Renal cortex interstitium (tissue), 11 donors: Measurements from ENCODE around the gene PPM1E. TPM values are rescaled to one million over a fixed set of nuclear protein-coding genes. Genes with fewer than 3 reads are reported as not detected.
A peak's percentile ranks its signal among the peaks of the same experiment; 100 is the strongest.
"Not testable (repeated sequence)": the region's sequence is repeated elsewhere in the genome, so short reads cannot be mapped to it uniquely, and the experiment has no call there.

Experiments used
- DNase-seq, 11 donors: peaks; one replicate each; pipeline ENCODE4 v3.0.0-alpha.2; 2013; ENCODE audit warnings: low read depth in 9 of 11, low spot score in 4 of 11; ENCODE audit errors: extremely low read depth in 1 of 11
- polyA plus RNA-seq, 3 donors: library from polyadenylated mRNA; unstranded; fragments of 120-200 nt; gene quantifications; one replicate each; pipeline ENCODE4 v1.2.1, GENCODE V29; 2013; ENCODE audit not compliant: insufficient read length in 3 of 3

The PPM1E gene
- polyA plus RNA-seq, 3 donors: 3.3 to 4.3 (median 3.3) TPM

GRCh38 chr17:58913971-58914769 lies 158.5 kb downstream of the PPM1E start:
- no peak for DNase-seq

- DNase-seq: no peak
Measured at GRCh38 chr17:58917228-58917627, 161.6 kb downstream of the PPM1E start.

- no peak for DNase-seq
Measured at GRCh38 chr17:58918072-58918471, 162.4 kb downstream of the PPM1E start.

DNA sequence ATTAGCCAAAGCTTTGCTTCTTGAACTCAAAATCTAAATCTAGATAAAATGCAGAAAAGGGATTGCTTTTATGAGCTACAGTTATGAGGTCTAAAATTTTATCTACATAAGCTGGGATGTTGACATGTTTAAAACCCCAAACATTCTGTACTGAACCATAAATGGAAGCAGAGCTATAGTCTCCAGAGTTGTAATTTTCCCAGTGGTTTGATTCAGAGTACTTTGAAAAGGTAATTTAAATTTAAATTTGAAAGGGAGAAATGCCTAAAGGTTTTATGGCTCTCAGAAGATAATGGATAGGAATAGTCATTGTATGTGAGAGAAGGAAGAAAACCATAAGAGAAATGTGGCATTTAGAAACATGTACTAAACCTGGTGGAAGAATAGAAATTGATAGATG lies 163.2 kb downstream of the PPM1E start:
- DNase-seq: no peak

GRCh38 chr17:58920773-58921172 lies 165.1 kb downstream of the PPM1E start:
- no peak for DNase-seq

GRCh38 chr17:58932956-58933355 lies 177.3 kb downstream of the PPM1E start:
- DNase-seq: no peak

DNA sequence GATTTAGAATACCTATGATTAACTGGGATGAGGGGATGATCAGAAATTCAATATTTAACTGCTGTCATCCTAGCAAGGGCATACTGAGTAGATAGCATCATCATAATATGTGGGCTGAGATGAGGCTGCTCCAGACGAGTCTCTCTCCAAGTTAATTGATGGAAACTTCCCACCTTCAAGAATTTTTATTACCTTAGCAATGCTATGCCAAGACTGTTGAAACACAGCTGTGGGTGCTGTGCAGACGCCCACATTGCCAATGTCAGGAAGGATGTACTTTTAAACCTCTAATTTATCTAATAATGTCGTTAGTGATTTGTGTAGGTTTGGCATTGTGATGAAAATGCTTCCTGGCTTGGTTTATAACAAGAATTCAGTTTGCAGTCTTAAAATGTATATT lies 180.6 kb downstream of the PPM1E start:
- DNase-seq: no peak

- no peak for DNase-seq
Measured at GRCh38 chr17:58944166-58944565, 188.5 kb downstream of the PPM1E start.

- no peak for DNase-seq
Measured at GRCh38 chr17:58947411-58947810, 191.8 kb downstream of the PPM1E start.

GRCh38 chr17:58947824-58948223 lies 192.2 kb downstream of the PPM1E start:
- no peak for DNase-seq

GRCh38 chr17:58954358-58954757 lies 198.7 kb downstream of the PPM1E start:
- not testable (repeated sequence) for DNase-seq

- DNase-seq: no peak
Measured at GRCh38 chr17:58956997-58957724, 201.5 kb downstream of the PPM1E start.

DNA sequence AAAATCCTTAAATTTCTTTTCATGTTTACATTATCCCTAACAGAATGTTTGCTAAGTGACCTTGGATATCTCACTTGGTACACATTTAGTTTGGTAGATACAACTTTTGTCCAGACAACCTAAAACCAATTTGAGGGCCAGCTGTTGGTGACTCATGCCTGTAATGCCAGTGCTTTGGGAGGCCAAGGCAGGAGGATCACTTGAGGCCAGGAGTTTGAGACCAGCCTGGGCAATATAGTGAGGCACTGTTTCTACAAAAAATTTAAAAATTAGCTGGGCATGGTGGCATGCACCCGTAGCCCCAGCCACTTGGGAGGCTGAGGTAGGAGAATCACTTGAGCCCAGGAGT lies 202.0 kb downstream of the PPM1E start:
- not testable (repeated sequence) for DNase-seq

- peak in 1 of 11 donors; percentile 9 for DNase-seq
Measured at GRCh38 chr17:58960068-58960467, 204.4 kb downstream of the PPM1E start.

- DNase-seq: no peak
Measured at GRCh38 chr17:58965221-58965620, 209.6 kb downstream of the PPM1E start.

- DNase-seq: no peak
Measured at GRCh38 chr17:58966208-58966607, 210.6 kb downstream of the PPM1E start.

DNA sequence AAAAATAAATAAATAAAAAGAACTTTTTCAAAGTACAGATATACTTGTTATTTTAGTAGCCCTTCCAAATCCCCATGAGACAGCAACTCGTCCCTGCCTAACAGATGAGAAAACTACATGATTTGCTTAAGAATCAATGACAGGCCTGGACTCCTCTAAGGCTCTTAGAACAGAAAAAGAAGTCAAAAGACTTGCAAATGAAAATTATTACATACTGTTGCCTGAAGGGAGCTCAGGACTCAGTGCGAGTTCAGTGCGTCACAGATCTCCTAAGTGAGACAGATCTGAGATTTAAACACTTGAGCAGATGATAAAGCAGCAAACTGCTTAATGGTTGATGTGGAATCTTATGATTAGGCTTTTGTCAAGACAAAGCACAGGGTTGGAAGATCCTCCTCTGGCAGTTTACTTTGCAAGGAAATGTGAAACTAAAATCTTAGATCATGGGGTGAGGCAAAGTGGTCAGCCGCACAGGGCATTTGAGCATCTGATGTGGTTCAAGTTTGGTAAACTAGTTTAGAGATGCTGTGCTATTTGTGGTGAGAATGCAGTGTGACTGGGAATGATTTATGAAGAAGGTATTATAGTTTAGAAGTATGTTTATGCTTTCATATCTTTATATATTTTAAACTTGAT lies 212.9 kb downstream of the PPM1E start:
- no peak for DNase-seq

DNA sequence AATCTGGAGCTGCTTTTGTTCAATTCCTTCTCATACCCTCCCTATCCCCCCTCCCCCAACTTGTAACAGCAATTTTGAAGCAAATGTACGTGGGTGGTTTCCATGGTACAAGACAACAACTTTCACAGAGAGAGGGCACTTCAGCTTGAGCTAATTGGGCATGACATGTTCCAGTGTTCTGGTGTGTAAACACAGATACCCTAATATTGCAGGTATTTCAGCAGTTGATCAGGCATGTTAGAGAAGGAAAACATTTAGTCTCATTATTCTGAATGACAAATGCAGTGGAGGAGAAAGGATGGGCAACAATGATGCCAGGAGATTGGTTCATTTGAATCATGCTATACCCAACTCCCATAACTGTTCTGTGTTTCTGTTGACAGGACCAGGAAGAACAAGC lies 213.5 kb downstream of the PPM1E start:
- peak in 5 of 11 donors; percentile 32 to 59 (median 46) for DNase-seq

DNA sequence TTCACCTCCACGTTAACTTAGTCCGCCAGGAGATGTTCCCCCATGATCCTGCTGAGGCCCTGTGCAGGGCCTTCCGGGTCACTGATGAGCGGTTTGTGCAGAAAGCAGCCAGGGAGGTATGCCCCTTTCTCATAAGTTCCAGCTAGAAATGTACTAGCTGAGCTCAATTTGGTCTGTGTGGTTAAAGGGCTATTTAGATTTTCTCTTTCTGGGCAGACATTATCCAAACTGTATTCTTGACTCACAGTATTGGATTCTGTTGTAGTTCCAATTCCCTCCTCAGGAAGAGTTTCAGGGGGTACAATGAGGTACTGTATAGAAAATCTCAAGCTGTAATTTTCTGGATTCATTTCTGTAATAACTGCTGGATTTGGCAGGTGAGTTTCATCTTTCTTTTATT lies 214.0 kb downstream of the PPM1E start:
- no peak for DNase-seq
